GM18517 (cell line): ENCODE results near the gene AK8.
A peak's percentile ranks its signal among the peaks of the same experiment; 100 is the strongest.

Experiments used
- ATAC-seq: cut with Tn5 transposase; IDR thresholded peaks from one replicate; pipeline ENCODE4 v1.9.1; 2021; ENCODE audit warnings: mild to moderate bottlenecking, moderate library complexity; ENCODE audit not compliant: unreplicated experiment

Gene AK8, protein sequence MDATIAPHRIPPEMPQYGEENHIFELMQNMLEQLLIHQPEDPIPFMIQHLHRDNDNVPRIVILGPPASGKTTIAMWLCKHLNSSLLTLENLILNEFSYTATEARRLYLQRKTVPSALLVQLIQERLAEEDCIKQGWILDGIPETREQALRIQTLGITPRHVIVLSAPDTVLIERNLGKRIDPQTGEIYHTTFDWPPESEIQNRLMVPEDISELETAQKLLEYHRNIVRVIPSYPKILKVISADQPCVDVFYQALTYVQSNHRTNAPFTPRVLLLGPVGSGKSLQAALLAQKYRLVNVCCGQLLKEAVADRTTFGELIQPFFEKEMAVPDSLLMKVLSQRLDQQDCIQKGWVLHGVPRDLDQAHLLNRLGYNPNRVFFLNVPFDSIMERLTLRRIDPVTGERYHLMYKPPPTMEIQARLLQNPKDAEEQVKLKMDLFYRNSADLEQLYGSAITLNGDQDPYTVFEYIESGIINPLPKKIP

DNA sequence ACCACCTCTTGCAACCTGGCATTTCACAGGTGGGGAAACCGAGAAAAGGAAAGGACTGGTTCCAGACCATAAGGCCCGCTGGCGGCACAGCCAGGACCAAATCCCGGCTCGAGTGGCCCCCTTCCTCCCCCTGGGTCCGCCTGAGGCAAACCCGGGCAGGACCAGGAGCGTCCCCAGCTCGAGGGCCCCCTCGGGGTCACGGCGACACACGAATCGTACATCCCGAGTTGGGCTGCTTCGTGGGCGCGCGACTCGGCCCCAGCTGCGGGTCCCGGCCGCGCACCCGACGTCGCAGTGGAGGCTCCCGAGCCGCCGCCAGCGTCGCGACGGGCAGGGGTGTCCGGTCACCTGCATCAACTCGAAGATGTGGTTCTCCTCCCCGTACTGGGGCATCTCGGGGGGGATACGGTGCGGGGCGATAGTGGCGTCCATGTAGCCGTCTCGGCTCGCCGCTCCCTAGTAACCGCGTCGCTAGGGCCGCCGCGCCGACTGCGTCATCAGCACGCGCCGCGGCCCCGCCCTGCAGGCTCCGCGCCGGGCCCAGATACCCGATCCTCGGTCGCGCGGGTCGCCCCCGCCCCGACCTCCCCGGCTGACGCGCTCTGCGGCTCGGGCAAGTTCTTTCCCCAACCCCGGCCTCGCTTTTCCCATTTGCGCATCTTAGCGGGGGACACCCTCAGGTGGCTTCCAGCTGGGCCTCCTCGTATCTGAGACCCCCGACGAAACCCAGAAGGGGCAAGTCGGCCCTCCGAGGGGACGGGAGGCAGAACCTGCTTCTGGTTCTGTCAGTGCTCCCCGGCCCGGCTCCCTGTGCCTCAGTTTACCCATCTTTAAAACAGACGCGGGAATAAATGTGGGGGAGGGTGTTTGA is at the start of gene AK8:
TSS of gene AK8 (minus strand) at position 461 of the 871 bp plus-strand sequence. CDS start at position 432, 29 bp downstream.
- ATAC-seq = no peak

DNA sequence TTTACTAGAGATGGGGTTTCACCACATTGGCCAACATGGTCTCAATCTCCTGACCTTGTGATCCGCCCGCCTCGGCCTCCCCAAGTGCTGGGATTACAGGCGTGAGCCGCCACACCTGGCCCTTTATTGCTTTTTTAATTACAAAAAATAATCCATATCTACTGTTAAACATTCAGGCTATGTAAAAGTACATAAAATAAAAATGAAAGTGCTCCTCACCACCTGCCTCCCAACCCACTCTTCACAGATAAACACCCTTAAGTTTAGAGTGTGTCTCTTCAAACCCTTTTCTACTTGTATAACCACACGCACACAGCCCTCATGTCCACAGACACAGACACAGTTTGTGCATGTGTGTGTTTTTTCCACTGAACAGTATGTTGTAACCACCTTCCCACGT is 49.6 kb upstream of the AK8 start:
- no peak for ATAC-seq

DNA sequence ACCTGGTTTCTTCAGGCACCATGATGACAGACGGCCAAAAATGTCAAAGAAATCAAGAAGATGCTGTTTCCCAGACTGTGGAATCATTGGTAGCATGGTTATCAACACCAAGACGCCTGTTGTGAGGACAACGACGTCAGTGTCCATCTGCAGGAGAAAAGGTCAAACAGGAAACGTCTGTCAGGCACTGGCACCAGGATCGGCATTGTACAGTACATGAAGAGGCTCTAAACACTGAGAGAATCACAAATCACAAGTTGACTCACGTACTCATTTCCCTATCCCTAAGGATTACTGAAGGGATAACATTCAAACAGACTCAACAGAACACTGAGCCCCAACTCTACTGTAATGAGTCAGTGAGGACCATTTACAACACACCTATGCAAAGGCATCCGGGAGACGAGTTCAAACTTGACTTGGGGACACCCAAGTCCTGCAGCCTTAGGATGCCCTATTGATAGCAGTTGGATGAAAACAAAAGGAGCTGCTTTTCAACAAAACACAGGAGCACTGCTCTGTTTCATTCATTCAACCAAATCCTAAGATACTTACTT is 45.3 kb upstream of the AK8 start:
- ATAC-seq = no peak

DNA sequence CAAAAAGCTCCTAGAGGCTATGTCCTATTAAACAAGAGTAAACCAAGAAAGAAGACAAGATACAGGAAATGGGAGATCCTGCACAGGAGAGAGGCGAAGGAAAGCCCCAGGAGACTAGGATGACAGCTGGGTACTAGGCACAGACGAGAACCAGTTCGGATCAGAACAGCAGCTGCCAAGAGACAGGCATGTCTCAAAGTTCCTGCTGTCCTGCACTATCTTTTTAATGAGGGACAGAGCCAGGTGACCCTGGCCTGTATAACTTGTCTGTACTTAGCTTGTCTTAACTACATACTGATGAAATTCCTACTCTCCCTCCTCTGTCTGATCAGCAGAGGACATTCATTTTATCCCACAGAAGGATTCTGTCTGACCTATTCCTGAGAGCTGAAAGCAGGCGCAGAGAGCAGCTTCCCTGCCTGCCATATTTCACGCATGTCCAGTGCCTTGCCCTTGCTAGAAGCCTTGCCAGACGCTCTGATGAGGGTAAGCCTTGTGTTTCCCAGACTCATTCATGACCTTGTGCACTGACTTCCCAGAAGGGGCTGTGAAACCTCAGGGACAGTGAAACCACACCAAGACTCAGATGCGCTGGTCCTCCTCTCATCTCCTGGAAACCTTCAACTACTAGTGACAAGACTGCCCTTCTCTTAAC is 41.7 kb upstream of the AK8 start:
- ATAC-seq = no peak

DNA sequence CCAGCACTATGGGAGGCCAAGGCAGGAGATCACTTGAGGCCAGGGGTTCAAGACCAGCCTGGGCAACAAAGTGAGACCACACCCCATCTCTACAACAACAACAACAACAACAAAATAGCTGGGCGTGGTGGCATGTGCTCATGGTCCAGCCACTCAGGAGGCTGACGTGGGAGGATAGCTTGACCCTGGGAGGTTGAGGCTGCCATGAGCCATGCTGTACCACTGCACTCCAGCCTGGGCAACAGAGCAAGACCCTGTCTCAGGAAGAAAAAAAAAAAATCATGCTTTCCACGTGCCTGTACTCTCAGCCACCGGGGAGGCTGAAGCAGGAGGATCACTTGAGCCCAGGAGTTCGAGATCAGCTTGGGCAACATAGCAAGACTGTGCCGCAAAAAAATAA is 36.8 kb upstream of the AK8 start:
- no peak for ATAC-seq

DNA sequence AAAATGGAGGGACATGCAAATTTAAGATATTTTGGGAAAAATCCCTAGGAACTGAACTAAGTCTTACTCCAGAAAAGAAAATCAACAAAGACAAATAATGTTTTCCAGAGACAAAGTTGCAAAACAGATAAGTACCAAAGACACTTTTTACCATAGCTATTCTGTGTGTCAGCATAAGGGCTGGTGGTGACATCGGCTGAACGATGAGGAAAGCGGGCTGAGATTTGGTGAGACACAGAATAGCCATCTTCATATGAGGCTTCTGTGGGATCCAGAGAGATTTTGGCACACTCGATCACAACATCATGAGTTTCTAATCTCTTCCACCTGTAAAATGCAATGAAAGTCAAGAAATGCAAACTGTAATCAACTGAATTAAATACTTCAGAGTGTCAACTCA is 34.0 kb upstream of the AK8 start:
- ATAC-seq = no peak

DNA sequence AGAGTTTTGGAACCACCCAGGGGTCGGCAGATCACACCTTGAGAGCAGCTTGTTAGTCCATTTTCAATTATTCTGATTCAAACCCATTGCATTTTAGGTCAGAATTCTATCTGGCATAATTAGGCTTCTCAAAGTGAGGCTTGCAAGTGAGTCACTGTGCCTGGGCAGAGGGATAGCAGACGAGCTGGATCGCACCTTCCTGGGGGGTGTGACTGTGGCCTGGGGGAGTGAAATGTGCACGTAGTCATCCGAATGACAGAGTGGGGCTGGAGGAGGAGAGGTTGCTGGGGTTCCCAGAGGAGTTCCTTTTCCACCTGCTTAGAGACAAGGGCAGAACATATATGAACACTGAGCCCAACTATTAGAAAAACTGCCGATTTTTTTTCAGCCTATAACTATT is 32.3 kb upstream of the AK8 start:
- ATAC-seq = no peak

DNA sequence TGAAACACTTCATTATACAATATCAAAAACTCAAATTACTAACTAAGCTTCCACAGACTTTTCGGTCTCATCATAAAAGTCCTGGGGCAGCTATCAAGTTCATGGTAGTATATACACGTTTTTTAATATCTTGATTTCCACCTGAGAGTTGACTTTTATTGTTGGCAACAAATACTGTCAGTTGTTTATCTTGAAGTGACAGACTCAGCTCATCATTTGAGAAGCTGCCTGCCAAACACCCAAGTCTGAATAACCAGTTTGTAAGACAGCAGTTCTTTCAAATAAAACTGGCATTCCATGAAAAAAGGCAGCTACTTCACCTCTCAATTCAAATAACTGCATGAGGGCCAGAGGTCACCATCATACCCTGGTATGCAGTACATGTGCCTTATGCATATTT is 31.2 kb upstream of the AK8 start:
- no peak for ATAC-seq

DNA sequence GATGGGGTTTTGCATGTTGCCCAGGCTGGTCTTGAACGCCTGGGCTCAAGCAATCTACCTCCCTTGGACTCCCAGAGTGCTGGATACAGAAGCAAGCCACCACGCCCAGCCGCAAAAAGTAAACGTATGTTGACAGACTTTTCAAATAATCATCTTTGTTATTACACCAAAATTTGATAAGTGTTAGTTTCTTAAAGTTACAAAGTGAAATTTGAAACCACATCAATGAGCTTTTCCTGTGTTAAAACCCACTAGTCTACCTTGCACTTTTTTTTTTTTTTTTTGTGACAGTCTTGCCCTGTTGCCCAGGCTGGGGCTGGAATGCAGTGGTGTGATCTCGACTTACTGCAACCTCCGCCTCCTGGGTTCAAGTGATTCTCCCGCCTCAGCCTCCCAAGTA is 30.6 kb upstream of the AK8 start:
- no peak for ATAC-seq

DNA sequence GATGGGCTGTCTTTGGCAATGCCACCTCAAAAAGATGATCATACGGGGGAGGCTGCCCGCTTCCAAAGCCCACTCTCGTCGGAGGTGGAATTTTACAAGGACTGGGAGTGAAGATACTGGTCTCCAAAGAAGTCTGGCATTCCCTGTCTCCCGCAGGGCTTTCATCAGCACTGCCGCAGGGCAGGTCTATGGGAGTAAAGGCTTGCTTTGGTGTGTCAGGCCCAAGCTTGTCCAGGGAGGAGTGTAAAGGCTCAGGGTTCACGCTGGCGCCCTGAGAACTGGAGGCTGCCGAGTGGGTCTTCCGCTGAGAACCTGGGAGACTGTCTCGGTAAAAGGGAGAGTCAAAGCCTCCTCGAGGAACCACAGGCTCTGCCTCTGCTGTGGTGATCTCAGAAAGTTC is 27.6 kb upstream of the AK8 start:
- ATAC-seq = no peak

DNA sequence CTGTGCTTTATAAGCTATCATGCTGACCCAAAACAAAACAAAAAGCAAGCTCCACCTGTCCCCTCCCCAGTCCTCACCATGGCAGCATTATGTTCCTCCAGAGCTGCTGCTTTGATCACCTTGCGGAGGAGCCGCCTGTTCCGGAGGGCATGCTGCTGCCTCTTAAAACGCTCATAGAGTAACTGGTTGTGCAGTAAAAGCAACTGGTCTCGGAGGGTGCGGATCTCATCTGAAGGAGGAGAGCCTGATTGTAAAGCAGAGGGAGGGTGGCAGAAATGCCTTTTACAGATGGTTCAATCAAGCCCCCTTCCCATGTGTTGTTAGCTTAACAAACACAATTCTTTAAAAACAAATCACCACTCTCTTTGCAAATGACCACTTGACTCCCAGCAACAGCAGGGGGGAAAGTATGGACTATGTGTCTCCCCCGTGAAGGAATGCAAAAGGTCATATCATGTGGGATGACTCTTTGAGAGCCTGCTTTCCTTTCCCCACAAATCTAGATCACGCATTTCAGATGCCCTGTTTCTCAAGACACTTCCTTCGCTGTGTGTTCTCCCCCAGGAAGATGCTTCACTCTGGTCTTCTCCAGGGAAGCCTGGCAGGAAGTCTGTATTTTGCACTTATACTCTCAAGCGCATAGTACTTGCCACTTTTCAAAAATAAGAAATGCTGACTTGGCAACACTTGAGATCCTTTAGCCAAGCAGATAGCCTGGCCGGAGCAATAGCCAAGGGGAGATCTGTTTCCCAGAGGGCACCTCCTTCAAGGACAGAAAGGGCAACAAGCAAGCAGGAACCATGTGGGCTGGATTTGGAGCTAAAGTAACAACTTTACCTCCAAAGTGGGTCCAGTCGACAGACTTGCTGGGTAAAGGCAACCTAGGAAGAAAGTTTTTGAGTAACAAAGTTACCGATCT is 25.7 kb upstream of the AK8 start:
- ATAC-seq = no peak

DNA sequence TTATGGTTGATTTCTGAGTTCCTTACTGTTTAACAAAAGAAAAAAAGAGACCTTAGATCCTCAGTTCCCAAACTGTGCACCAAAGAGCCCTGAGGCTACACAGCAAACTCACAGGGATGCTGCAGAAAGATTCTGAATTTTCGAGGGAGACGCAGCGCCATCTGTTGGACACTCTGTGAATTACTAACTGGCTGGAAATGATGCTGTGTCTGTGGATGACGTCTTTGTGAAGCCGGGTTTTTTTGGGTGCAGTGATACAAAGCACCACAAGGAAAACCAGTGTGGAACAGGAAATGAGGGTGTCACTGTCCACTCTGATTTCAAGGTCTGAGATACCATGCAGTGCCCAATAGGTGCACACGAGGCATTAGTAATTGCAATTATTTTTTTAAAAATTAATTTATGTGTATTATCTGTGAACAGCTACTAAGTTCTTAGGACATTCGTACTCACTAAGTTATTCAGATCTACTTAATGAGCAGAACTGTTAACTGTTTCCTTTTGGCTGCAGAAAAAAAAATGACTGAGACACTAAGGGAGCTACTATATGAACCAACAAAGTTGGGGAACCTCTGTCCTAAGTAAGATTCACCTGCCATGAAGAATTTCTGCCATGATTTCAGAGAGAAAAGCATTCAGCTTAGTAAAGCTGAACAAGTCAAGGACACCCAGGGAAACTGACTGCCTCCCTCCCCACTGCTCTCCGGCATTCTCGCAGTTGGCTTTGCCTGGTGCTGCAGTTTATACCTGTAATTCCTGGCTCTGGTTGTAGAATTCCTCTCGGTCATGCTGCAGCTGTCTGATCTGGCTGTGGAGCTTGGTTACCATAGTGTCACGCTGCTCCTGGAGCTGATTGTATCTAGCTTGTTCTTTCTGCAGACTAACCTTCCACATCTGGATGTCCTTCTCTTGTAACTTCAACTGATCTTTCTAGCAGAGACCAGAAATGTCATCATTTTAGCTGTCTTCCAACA is 24.1 kb upstream of the AK8 start:
- peak; percentile 48 for ATAC-seq

DNA sequence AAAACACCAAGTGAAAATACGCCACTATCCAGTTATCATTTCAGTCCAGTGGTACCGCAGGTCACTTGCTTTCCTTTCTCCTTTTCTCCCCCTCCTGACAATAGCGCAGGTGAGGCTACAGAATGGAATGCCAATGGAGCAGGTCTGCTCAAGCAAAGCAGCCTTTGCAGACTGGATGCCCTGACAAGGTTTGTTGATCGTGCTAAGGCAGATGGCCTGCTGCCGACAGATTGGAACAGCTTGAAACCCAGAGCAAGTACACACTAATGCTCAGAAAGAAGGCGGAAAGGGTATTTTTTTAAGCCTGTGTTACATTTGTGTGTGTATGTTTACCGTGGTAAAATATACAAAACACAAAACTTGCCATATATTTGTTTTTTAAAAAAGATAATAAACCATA is 20.0 kb upstream of the AK8 start:
- no peak for ATAC-seq

DNA sequence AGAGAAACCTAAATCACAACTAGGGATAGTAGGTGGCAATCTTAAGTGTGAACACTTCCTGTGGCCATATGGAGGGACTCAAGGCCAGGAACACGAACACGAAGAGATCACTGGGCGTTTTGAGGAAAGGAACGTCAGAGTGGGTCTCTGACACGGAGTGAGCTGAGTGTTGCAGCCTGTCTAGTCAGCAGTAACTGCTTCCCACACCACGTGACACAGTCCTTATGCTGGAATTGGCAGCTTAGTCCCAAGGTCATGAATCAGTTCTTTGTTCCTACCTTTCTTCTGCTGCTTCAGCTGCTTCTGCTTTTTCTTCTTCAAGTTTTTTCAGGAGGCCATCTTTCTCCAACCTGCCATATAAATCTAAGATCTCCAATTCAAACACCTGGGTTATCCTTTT is 18.8 kb upstream of the AK8 start:
- ATAC-seq = no peak

DNA sequence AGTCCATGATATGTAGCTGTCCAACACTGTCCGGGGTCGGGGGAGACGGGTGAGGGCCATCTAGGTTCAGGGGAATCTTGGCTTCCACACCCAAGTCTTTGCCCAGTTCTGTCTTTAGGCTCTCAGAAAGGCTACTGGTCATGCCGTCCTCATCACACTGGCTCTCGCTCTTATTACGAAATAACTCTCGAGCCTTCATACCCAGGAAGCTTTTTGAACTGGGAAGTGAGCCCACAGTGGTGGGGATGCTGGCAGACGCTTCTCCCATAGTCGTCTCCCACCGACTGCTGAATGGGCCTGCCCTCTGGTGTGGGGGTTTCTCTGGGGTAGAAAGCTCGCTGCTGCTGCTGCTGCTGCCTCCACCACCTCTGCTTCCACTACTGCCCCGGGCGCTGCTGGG is 18.2 kb upstream of the AK8 start:
- no peak for ATAC-seq

DNA sequence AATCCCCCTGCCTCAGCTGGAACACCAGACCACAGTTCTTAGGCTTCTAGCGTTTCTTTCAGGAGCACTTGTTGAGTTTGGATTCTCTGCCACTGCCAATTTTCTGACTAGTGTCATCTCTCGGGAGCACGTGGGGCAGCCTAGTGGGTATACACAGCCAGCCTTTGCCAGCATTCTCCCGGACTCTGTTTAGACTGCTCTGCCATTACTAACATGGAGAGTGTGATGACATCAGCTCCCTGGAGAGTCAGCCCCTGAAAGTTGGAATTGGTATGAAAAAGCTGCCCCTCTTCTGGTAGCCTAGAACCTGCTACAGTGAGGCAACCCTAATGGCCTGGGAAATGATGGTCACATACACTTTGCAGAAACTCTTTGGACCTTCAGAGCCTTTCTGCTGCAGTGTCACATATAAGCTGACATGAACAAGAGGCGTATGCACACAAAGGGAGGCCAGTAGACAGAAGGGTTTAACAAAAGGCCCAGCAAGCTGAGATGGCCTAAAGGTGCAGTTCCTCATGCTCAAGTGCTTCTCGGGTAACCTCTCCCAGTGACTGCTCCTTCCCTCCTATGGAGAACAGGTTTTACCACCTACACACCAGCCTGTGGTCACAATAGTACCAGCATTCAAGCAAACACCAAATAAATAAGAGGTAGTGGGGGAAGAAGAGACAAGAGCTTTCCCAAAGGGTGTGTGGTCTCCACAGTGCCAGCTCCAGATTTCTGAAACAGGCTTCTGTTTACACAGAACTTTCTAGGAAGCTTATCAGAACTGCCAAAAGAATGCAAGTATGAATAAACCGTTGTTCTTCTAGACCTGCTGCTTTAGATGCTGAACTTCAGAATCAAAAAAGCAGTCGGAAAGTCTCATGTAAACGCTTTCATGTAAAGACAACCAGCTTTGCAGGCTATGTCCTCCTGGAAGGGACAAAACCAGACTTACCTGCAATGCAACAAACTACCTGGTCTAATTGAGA is 17.1 kb upstream of the AK8 start:
- ATAC-seq = no peak

DNA sequence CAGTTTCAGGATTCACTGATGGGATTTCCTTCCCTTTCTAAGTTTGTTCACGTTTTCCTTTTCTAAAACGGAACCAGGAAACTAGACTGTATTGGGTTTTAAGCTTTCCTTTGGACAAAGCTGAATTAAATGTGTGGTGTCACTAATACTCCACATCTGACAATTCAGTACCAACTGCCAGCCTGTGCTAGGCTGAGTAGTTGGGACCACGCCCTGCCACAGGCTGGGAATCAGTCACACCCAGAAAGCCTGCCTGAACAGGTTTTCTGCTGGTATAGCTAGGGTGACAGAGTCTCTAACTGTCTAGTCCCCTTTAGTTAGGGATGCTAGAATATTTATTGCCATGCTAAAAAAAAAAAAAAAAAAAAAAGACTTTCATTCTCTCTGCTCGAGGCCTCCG is 16.3 kb upstream of the AK8 start:
- no peak for ATAC-seq

DNA sequence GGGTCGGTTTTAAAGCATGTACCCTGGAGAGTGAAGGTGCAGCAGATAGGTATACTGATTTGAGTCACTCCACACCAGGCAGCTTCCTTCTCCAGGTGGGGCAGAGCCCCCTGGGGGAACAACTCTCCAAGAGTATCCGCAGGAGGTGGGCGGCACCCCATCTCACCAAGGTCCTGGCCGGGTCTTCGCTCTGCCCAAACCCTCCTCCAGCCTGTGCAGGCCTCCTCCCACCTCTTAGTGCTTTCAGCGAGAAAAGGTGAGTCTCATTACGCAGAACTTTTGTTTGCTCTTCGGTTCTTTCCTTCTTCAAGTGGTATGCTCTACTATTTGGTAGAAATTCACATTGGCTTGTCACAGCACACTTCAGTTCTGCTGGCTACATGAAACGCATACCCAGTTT is 14.3 kb upstream of the AK8 start:
- ATAC-seq = no peak
